NCI-H524 treated with DMSO at 0.1 percent for 48 hours (cell line): Measurements from ENCODE around the gene UCHL1.
A peak's percentile ranks its signal among the peaks of the same experiment; 100 is the strongest.

Experiments
- DNase-seq: peaks from one replicate; lab custom pipeline; 2025; lab: John Stamatoyannopoulos, UW

The UCHL1 gene

GRCh38 chr4:41256740-41257256, at the start of gene UCHL1:
TSS of gene UCHL1 (plus strand) at chr4:41256928. CDS start at chr4:41256977, 49 bp downstream.
- peak; percentile 88 for DNase-seq

GRCh38 chr4:41207291-41207831, 49.4 kb upstream of the UCHL1 start:
- no peak for DNase-seq

- DNase-seq, result no peak
These were observed 47.5 kb upstream of the UCHL1 start for GRCh38 chr4:41209187-41209586.

GRCh38 chr4:41209901-41210300, 46.8 kb upstream of the UCHL1 start:
- DNase-seq, result no peak

- DNase-seq, result no peak
These were observed 44.6 kb upstream of the UCHL1 start for GRCh38 chr4:41211951-41212615.

GRCh38 chr4:41212616-41213203, 44.0 kb upstream of the UCHL1 start:
- no peak for DNase-seq

GRCh38 chr4:41213625-41214135, 43.0 kb upstream of the UCHL1 start:
- DNase-seq, result no peak

GRCh38 chr4:41214136-41214824, 42.4 kb upstream of the UCHL1 start, which contains the start of gene APBB2:
TSS of gene APBB2 (minus strand) at chr4:41214542. CDS start at chr4:41033254, 181,288 bp downstream.
- peak; percentile 78 for DNase-seq

- no peak for DNase-seq
These were observed 41.9 kb upstream of the UCHL1 start for GRCh38 chr4:41214825-41215146.

- DNase-seq, result no peak
These were observed 41.6 kb upstream of the UCHL1 start for GRCh38 chr4:41215155-41215554.

- no peak for DNase-seq
These were observed 40.8 kb upstream of the UCHL1 start for GRCh38 chr4:41215969-41216293.

GRCh38 chr4:41216294-41217019, 40.3 kb upstream of the UCHL1 start:
- peak; percentile 55 for DNase-seq

- DNase-seq, result no peak
These were observed 39.8 kb upstream of the UCHL1 start for GRCh38 chr4:41217020-41217333.

GRCh38 chr4:41217374-41217773, 39.4 kb upstream of the UCHL1 start:
- no peak for DNase-seq

GRCh38 chr4:41218703-41219102, 38.0 kb upstream of the UCHL1 start:
- DNase-seq, result peak; percentile 75

- DNase-seq, result no peak
These were observed 37.2 kb upstream of the UCHL1 start for GRCh38 chr4:41219421-41219950.

GRCh38 chr4:41221850-41222645, 34.7 kb upstream of the UCHL1 start:
- DNase-seq, result no peak

- DNase-seq, result no peak
These were observed 28.8 kb upstream of the UCHL1 start for GRCh38 chr4:41227902-41228301.

- no peak for DNase-seq
These were observed 24.3 kb upstream of the UCHL1 start for GRCh38 chr4:41232406-41232805.

- no peak for DNase-seq
These were observed 23.9 kb upstream of the UCHL1 start for GRCh38 chr4:41232856-41233255.

- no peak for DNase-seq
These were observed 20.7 kb upstream of the UCHL1 start for GRCh38 chr4:41236032-41236431.
